SH-SY5Y (cell line): ENCODE measurements around the gene MARK1.

Experiments used
- GATA2 ChIP-seq: IDR thresholded peaks from 2 replicates; pipeline ENCODE4 v1.6.1; 2011; ENCODE audit warnings: mild to moderate bottlenecking, low read depth, low read length
- GATA3 ChIP-seq: IDR thresholded peaks from 2 replicates; pipeline ENCODE4 v1.6.1; 2011; ENCODE audit warnings: low read depth, mild to moderate bottlenecking, low read length, moderate library complexity

DNA sequence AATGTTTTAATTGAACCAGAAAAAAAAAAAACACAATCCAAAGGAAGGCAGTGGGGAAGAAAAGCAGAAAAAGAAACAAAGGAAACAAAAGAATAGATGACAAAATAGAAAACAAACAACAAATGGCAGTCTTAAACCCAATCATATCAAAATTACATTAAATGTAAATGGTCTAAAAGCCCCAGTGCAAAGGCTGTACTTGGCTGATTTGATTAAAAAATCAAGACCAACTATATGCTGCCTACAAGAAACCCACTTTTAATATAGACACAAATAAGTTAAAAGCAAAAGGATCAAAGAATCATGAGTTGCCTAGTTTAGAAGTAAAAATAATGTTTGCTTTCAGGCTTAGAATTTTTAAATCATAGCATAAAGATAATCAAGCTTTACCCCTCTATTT lies 142.4 kb downstream of the MARK1 start:
- TF ChIP-seq GATA2 (no peak), GATA3 (no peak)
